ENCODE measurements around the gene ATP8B4.

Gene ATP8B4

DNA sequence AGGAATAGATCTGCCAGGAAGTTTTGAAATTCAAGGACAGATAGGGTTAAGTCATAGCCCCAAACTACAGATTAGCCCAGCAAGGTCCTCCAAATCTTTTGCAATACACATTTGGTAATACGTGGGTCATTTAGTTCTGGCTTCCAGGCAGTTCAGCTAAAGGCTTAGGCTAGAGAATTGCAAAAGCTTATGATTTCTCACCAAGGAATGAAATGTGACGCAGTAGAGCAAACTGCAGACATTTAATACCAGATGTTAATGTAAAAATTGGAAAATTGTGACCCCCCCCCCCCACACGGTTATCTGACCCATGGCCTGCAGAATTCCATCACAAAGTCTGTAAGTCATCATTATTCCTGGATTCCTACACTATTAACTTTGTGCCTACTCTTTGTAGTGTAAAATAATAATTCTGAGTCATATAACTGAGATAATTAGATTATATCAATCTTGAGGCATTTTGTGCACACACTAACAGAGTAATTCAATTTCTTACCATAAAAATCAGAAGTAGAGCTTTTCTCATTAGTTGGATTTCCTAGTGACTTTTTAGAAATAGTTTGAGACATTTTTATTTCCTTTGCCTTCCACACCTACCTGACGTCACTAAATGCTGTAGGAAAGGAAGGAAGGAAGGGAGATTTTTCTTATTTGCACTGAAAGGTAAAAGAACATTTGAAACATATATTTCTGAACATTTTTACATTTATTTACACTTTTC lies 263.0 kb downstream of the ATP8B4 start:
- no peak for DNase-seq (ENCODE audit: low read depth)

DNA sequence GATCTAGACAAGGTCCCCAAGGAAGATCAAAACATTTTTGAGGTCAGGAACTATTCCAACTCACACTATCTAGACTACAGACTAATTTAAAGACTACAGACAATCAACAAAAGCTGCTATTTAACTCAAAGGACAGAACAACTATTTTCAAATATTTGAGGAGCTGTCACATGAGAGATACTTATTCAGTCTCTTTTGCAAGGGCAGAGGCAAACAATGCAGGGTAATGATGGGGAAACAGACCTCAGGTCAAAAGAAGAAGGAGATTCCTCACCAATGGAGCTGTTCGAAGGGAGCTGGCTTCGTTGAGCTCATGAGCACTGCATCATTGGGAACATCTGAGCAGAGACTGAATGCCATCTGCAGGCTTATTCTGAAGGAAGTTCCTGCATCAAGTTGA lies 266.3 kb downstream of the ATP8B4 start:
- no peak for DNase-seq (ENCODE audit: low read depth)

DNA sequence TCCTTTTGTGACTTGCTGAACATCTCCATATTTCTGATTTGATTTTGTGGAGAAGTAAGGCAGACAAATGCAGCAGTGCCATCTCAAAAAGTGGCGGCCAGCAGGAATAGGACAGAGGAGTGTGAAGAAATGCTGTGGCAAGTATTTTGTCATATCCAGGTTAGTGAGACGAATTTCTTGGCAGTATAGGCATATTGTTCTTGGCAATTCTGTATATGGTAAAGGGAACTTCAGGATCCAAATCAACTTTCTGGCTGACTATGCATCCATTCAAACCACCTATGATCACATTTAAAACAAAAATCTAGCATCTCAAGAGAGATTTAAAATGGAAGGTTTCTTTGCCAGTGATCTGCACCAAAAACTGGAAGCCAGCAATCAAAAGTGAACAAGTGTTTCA lies 270.2 kb downstream of the ATP8B4 start:
- DNase-seq (ENCODE audit: low read depth), result no peak

DNA sequence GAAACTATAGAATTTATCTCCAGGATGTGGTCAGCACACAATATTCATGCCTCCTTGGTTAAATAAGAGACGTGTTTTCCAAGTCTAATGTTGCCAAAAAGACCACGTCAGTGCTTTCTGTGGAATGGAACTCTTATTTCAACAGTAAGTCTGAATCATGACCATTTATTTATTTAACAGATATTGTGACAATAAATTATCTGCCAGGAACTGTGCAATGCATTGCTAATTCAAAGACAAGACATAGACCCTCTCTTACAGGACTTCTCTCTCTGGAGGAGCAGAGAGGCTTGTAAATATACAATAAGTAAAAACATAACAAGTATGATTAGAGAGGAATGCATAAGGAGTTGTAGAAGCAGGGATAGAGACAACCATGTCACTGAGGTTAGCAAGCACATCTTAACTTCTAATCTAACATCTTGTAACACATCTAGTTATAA lies 270.7 kb downstream of the ATP8B4 start:
- no peak for DNase-seq (ENCODE audit: low read depth)

DNA sequence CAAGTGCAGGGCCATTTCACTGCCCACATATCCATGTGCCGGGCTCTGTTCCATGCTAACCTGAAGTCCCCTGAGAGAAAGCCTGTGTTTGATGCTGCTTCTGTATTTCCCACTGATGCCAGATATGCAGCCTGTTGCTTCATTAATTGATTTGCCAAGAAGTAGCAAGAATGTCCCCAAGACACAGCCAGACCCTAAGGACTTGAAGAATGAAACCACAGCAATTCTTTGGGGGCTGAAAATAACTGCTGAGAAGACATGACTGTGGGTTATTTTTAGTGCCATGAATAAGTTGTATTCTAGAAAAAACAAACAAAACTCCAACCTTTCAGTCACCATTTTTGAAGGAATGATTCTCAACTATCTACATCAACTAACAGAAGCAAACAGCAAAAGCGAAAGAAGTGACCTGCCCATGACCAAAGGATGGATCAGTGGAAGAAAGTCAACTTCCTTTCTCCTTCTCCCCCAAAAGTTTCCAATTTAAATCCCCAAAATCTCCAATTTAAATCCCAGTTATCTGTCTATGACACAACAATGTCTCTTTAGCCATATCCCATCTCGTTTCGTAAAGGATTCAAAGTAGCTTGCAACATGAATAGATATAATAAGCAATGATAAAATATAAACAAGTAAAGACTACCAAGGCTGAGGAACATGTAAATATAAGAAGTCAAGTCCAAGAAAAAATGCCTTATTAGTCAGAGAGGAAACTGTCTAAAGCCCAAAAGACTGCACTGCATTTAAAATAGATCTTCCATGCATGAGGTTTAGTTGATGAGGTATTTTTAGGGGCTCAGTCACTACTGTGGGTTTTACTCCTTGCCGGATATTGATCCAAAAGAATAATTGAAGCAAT lies 271.4 kb downstream of the ATP8B4 start:
- no peak for DNase-seq (ENCODE audit: low read depth)

DNA sequence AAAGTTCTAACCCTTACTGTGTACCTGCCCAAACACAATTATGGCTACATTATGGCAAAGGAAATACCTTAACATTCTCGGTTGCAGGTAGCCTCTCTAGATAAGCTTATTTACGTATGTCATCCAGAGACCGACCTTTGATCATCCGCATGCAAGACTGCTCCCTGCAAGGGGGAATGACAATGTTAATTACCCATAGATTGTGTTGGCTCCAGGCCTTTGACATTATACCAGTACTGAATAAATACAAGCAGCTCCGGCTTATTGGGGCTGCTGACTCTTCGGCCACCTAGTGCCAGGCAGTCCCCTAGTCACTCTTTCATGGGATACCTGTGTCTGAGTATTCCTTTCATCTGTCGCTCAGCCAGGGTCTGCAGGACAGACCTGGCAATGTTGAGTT lies 274.6 kb downstream of the ATP8B4 start:
- DNase-seq (ENCODE audit: low read depth), result no peak

DNA sequence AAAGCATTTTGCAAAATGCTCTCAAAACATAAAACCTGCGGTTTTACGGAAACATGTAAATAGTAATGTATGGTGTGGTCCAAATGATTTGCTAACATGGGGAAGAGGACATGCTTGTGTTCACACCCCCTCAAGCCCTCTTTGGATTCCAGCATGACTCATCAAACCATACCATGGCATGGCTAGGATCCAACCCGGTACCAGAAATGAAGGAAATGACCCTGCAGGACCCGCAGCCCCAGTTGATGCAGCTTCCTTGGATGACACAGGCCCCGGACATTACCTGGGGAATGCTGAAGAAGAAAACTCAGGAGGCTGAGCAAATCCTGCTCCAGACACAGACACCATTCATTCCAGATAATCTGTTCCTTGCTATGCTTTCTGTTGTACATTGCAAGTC lies 275.3 kb downstream of the ATP8B4 start:
- DNase-seq (ENCODE audit: low read depth), result no peak

DNA sequence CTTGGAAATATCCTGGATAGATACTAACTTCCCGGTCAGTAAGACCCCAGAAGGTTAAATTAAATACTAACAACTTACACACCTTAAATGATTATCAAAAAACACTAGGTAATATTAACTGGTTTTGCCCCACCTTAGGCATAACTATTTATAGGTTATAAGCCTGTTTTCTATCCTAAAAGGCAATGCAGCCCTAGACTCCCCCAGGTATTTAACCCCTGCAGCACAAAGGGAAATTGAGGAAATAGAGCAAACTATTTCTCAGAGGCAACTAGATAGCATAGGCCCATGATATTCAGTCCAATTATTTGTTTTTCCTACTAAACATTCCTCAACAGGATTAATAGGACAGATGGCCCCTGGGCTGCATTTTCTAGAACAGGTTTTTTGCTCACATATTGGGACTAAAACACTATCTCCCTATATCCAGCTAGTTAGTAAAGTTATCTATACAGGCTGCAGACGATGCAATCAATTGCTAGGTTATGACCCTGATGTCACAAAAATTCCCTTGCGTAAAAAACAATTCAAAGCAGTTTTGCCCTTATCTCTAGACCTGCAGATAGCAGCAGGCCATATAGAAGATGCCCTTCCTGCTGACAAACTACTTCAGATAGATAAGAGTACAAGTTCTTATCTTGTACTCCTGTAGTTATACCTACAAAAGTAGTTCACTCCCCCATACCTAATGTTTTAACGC lies 276.9 kb downstream of the ATP8B4 start:
- no peak for DNase-seq (ENCODE audit: low read depth)

DNA sequence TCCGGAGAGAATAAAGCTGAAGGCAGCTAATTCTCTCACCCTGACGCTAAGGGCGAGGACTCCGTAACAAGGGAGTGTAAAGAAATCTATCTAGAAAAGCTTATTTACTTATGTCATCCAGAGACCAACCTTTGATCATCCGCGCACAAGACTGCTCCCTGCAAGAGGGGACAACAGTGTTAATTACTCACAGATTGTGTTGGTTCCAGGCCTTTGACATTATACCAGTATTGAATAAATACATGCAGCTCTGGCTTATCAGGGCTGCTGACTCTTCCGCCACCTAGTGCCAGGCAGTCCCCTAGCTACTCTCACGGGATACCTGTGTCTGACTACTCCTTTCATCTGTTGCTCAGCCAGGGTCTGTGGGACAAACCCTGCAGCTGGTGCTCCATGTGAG lies 286.5 kb downstream of the ATP8B4 start:
- no peak for DNase-seq (ENCODE audit: low read depth)

DNA sequence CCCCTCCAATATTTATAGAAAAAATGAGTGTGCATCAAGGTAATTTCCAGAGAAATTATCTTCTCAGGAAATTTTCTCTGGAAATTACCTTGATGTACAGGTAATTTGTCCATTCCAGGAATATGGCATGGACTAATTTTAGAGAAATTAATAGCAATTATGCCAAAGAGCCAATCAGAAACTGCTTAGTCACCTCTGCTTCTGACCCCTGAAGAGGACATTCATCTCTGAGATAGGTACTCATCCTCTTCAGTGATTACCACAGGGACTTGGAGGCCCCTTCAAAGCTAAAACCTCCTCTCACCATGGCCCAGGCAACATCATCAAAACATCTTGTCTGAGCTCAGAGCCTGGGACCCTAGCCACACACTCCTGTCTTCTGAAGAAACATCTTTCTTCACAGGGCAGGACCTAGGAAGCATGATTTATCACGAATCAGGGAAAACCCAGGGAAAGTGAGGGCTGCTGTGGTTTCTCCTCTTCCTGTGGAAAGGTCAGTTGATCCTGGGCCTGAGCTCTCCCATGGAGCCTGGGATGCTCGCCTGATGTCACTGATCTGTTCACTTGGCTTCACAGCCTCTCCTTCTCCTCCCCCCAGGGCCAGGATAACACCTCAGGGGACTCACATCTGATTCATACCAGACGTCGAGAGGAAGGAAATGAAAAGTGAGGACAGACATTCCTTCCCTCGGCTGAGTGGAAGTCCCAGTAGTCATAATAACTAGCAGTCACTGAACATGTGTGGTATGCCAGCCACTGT lies 287.6 kb downstream of the ATP8B4 start:
- no peak for DNase-seq (ENCODE audit: low read depth)

DNA sequence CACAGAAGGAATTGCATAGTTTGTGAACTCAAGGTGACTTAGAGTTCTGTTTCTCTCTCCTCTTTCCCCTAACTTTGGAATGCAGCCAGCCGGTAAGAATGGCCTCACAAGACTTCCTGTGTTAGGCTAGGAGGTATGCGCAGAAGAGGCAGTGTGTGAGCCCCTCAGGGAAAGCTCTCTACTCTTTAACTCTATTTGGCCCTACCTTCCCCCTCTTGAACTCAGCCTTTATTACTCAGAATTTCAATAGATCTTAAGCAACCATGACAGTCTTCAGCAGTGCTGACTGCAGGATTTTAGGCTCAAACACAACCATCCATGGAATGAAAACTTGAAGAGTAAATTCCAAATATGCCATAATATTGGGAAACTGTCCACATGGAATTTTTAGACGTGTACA lies 288.6 kb downstream of the ATP8B4 start:
- DNase-seq (ENCODE audit: low read depth), result no peak

DNA sequence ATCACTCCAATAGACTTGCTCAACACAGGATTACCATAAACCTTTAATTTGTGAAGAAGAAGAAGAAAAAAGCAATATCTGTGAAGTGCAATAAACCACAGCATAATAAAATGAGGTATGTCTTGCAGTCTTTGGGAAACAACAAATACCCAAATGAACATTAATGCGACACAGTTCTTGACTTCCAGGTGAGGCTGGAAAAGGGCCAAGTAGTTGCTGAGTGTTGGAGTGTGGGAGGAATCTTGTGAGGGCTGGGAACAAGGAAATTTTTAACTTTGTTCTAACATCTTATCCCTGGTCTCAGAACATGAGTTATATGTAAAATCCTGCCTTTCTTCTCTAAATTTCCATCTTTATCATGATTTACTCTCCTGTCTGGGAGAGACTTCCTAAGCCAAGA lies 291.7 kb downstream of the ATP8B4 start:
- no peak for DNase-seq (ENCODE audit: low read depth)

DNA sequence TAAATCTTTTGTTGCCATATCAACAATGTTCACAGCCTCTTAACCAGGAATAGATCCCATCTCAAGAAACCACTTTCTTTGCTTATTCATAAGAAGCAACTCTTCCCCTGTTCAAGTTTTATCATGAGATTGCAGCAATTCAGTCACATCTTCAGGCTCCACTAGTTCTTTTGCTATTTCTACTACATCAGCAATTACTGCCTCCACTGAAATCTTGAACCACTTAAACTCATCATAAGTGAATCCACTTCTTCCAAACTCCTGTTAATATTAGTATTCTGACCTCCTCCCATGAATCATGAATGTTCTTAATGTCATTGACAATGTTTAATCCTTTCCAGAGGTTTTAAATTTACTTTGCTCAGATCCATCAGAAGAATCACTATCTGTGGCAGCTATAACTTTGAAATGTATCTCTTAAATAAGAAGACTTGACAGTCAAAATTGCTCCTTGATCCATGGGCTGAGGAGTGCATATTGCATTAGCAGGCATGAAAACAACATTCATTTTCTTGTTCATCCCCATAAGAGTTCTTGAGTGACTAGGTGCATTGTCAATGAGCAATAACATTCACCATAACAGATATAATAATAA lies 292.3 kb downstream of the ATP8B4 start:
- DNase-seq (ENCODE audit: low read depth), result no peak

DNA sequence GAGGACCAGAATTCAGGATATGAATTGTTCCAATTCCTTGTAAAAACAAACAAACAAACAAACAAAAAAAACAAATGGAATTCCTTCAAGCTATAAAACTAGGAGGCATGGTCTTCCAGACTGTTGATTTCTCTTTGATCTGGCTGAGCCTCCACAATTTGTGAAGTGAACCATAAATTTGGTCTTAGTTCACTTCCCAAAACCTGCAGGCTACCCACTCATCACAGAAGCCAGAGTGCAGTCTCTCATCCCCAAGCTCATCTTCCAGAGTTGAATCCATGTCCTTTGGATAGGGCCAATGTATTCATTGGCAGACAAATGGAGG lies 294.3 kb downstream of the ATP8B4 start:
- no peak for DNase-seq (ENCODE audit: low read depth)

DNA sequence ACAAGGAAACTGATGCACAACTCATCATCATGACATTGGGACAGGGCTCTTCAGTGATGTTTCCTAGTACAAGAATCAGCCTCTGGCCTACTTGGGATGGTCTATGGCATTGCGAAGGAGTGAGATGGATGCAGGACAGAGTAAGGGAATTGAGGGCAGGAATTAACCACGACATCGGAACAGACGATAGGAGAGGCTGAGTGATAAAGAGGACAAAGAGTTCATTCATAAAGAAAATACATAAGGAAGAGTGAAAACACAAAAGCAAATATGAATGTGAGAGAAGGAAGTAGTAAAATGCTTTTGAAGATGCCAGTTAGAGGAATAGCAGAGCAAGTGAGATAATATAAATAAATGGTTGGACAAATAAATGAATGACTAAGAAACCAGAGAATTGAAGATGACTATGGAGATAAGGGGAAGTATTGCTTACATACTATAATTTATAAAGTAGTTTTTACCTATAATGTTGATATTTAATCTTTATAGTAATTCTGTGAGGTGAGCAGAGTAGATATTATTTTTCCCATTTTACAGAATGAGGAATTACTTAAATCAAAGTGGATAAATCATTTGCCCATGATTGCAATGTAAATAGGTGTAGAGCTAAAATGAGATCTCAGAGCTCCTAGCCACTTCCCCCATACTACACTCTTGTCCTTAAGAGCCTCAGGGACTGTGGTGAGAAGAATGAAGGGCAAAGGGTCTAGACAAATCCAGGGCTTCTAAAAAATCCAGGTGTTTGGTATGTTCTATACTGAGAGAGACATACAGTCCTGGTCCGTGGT lies 294.9 kb downstream of the ATP8B4 start:
- no peak for DNase-seq (ENCODE audit: low read depth)

DNA sequence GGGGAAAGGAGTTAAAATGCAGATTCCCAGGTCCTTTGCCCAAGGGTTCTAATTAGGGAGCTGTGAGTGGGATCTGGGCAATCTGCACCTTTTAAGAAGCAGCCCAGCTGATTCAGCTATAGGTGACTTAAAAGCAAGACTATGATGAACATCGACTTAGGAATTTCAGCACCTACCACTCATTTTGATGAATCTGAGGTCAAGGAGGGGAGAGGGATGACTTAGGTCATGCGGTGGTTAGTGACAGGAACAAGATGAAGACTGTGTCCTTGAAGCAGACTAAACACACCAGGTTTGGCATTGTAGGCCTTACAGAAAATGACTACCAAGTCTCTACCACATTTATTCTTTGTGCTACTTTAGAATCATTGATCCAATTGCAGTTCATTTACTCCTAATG lies 301.9 kb downstream of the ATP8B4 start:
- DNase-seq (ENCODE audit: low read depth), result no peak

DNA sequence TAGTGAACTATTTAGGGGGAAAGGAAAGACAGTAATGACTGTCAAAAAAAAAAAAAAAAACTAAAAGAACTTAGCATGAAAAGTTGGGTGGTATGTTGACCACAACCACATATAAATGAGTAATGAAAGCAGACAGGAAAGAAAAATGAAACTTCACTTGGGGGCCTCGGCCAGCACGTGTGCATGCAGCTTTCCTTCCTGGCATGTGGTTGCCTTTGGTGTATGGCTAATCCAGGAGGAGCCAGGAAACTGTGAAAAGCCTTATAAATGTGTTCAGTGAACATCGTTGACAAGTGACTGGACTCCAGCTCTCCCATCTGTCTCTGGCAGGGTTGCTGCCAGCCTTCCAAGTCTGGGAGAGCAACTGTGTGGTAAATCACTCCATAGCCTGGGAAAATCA lies 303.1 kb downstream of the ATP8B4 start:
- DNase-seq (ENCODE audit: low read depth), result no peak

DNA sequence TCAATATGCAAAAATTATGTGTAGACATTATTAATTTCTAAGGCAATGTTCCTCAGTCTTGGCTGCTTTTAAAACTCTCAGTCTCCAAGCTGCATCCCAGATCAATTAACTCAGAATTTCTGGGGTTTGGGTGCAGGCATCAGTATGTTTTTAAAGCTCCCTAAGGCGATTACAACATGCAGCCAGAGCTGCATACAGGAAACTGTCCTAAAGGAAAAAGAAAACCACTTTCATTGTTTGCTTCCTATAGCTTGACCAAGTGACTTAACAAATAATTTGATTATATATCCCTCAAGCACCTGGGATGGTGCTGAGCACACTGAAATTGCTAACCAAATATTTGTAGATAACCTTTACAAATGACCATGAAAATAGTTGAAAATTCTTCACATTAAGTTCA lies 303.5 kb downstream of the ATP8B4 start:
- DNase-seq (ENCODE audit: low read depth), result no peak

DNA sequence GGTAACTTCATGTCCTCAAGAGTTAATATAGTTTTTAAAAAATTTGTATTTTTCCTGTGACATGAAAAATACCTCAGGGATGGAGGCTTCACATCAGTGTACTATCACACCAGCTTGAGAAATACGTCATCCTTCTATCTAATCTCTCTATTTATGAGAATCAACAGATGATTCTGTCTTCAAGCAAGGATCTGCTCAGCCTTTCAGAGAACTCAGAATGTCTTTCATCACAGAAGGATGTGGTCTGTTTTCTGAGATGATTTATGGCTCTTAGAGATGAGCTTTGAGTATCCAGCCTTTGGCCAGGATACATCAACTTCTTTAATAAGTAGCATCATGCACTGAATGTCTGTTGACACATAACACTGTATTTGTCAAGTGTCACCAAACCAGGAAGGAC lies 304.3 kb downstream of the ATP8B4 start:
- DNase-seq (ENCODE audit: low read depth), result no peak

DNA sequence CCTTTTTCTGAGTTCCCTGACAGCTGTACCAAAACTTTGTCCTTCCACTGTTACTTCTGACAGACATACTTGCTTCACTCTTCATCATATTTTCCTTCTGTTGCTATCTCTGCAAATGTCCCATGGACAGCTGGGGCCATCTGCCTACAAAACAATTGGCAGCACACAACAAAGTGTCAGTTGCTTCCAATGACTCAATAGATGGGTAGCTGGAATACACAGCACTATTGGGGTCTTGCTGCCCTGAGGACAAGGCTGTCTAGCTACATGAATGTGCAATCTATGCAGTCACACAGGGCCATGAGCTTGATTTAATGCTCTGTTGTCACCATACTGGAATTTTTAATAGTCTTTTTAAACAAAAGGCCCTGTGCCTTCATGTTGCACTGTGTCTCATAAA lies 305.4 kb downstream of the ATP8B4 start:
- DNase-seq (ENCODE audit: low read depth), result no peak

DNA sequence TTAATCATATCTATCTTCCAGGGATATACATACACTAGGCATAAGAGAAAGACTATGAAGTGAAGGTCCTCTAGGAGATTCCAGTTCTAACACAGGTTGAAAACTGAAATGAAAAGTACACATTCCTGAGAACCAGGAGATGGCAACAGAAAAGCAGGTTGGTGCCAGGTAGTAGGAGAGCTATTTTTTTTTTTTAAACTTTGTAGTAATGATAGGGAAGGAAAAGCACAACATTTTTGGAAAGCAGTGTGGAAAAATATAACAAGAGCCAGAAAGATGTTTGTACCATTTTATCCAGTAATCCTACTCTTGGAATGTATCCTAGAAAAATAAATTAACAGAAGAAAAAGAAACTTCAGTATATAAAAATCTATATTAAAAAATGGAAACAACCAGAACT lies 308.3 kb downstream of the ATP8B4 start:
- no peak for DNase-seq (ENCODE audit: low read depth)
